Psoas muscle (tissue), 8 donors: ENCODE results near the gene PANX1. TPM values are rescaled to one million over a fixed set of nuclear protein-coding genes. Genes with fewer than 3 reads are reported as not detected.

Source experiments
- ATAC-seq, 4 donors: fragments of 200-7000 bp; cut with Tn5 transposase; one replicate each; pipeline ENCODE4 v1.9.1; 2020; ENCODE audit warnings: moderate library complexity in 3 of 4, mild to moderate bottlenecking in 2 of 4
- DNase-seq, 2 donors: peaks; one replicate each; pipeline ENCODE4 v3.0.0-alpha.2; 2020
- H3K27ac ChIP-seq: fragments of 200-600 bp; one replicate; pipeline ENCODE4 v1.8.0; 2022
- H3K27me3 ChIP-seq, 3 donors: fragments of 200-600 bp in 1 of 3; one replicate each; pipeline versions ENCODE4 v1.6.1 to v1.8.0; 2013 to 2022; ENCODE audit warnings: low read length in 2 of 3, mild to moderate bottlenecking in 2 of 3, moderate library complexity in 1 of 3; ENCODE audit not compliant: insufficient read depth in 3 of 3
- H3K36me3 ChIP-seq, 2 donors: fragments of 200-600 bp in 1 of 2; one replicate each; pipeline versions ENCODE4 v1.6.1 to v1.8.0; 2013 to 2022; ENCODE audit warnings: low read depth in 1 of 2, mild to moderate bottlenecking in 1 of 2, moderate library complexity in 1 of 2; ENCODE audit not compliant: insufficient read depth in 1 of 2
- H3K4me1 ChIP-seq: fragments of 200-600 bp; one replicate; pipeline ENCODE4 v1.8.0; 2022
- H3K4me3 ChIP-seq: fragments of 200-600 bp; one replicate; pipeline ENCODE4 v1.8.0; 2022; ENCODE audit warnings: mild to moderate bottlenecking
- H3K9me3 ChIP-seq: fragments of 200-600 bp; one replicate; pipeline ENCODE4 v1.8.0; 2022
- WGBS, 3 donors: extraction: QIAGEN DNeasy Blood & Tissue Kit; methylation state at CpG; one replicate each; pipeline versions ENCODE4 v1.1.6 to v1.1.7; 2013; 5-methylcytosine and 5-hydroxymethylcytosine counted together
- intact Hi-C, 2 donors: fragments of 100-400 bp; cut with DNase I; formaldehyde crosslinking; loops; one replicate each; pipeline versions ENCODE4 v1.11.0 to v1.14.2; 2022
- polyA plus RNA-seq, 3 donors: library from polyadenylated mRNA; stranded (reverse); fragments of 200-250 nt; gene quantifications; one replicate each; pipeline ENCODE4 v1.2.3, GENCODE V29; 2013
- total RNA-seq, 4 donors: library from RNA; stranded (reverse); fragmentation: NEBNext Ultra II Directional in 2 of 4; extraction: Animal tissue kit (Norgen Biotek cat#: 25700) in 2 of 4; gene quantifications; one replicate each; pipeline versions ENCODE4 v1.2.1 to v1.2.4, GENCODE V29; 2021 to 2023
- TF ChIP-seq, protein P1 (sequence below): fragments of 200-600 bp; IDR thresholded peaks from one replicate; pipeline ENCODE4 v1.8.0; 2022; ENCODE audit warnings: antibody characterized with exemption
- donor health status: healthy with polysubstance abuse.
- donor health status: DM: no; HTN: no; CAD: no; lungs with moderate emphysema.
- donor health status: Bipolar disorder and iron deficiency.
- donor health status: healthy.
- donor health status: DM: yes; HTN: yes; CAD: no.
- donor health status: DM: no; HTN: no; CAD: no.
- donor health status: DM: no; HTN: no; CAD: no.
- donor health status: DM: yes; HTN: yes; CAD: no.

The PANX1 gene
- total and polyA plus RNA-seq, 7 donors: 9.2 to 87.2 (median 33.5) TPM

DNA sequence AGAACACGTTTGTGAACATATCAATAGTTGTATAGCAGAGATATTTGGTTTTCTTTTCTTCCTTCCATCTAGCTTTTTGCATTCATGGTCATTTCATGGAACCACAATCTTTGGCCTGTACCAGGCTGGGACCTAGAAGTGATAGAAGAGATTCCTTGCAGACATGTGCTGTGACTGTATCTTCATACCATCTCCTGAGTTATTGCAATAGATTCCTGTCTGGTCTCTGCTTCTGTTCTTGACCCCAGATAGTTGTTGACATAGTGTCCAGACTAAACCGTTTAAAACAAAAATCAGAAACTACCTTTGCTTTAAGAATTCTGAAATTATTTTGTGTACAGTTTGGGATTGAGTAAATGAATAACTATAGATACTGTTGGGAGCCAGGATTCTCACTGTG lies 16.8 kb downstream of the PANX1 start:
- no peak overlapping the region for H3K4me3 ChIP-seq
- H3K27ac ChIP-seq: no peak overlapping the region
- H3K4me1 ChIP-seq: no peaks in the 10 kb centered on the region
- WGBS, 3 donors: 80 to 88% (median 87%) methylated on average over 2 of the region's 2 CpGs
- ATAC-seq: no peak
- intact Hi-C loops: no loop called here
- no peak for DNase-seq
- TF ChIP-seq, protein P1, sequence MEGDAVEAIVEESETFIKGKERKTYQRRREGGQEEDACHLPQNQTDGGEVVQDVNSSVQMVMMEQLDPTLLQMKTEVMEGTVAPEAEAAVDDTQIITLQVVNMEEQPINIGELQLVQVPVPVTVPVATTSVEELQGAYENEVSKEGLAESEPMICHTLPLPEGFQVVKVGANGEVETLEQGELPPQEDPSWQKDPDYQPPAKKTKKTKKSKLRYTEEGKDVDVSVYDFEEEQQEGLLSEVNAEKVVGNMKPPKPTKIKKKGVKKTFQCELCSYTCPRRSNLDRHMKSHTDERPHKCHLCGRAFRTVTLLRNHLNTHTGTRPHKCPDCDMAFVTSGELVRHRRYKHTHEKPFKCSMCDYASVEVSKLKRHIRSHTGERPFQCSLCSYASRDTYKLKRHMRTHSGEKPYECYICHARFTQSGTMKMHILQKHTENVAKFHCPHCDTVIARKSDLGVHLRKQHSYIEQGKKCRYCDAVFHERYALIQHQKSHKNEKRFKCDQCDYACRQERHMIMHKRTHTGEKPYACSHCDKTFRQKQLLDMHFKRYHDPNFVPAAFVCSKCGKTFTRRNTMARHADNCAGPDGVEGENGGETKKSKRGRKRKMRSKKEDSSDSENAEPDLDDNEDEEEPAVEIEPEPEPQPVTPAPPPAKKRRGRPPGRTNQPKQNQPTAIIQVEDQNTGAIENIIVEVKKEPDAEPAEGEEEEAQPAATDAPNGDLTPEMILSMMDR: no peak
- no peaks in the 10 kb centered on the region for H3K36me3 ChIP-seq
- no peaks in the 10 kb centered on the region for H3K27me3 ChIP-seq
- H3K9me3 ChIP-seq: no peaks in the 10 kb centered on the region

DNA sequence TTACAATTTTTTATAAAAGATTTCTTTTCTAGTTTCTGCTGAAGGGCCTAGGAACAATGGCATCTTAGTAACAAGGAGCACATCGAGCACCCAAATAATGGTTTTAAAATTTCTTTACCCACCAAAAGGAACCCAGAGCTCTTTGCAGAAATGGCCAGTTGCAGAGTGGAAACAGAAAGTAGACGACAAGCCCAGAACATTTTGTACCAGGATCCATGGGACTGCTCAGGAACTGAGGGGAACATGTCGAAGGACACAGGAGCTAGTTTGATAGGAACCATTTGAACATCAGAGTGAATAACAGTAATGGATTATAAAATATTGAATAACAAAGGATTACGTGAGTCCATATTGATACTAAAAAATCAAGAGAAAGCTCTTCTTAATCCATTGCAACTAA lies 17.3 kb downstream of the PANX1 start:
- H3K36me3 ChIP-seq: no peaks in the 10 kb centered on the region
- H3K4me3 ChIP-seq: no peak overlapping the region
- DNase-seq (no peak), ATAC-seq (no peak)
- intact Hi-C loops: no loop called here
- 67 to 89% (median 80%) methylated on average over 4 of the region's 4 CpGs for WGBS, 3 donors
- no peaks in the 10 kb centered on the region for H3K4me1 ChIP-seq
- H3K9me3 ChIP-seq: no peaks in the 10 kb centered on the region
- H3K27me3 ChIP-seq: no peaks in the 10 kb centered on the region
- no peak overlapping the region for H3K27ac ChIP-seq
- TF ChIP-seq, protein P1: no peak

- TF ChIP-seq, protein P1: no peak
- Histone ChIP-seq H3K36me3 (no peaks in the 10 kb centered on the region), H3K9me3 (no peaks in the 10 kb centered on the region), H3K4me3 (no peak overlapping the region), H3K27ac (no peak overlapping the region), H3K27me3 (no peaks in the 10 kb centered on the region), H3K4me1 (peaks cover 6% of the 10 kb centered on the region)
- intact Hi-C loops: no loop called here
- WGBS, 3 donors: 85 to 94% (median 89%) methylated on average over 9 of the region's 9 CpGs
- ATAC-seq (no peak), DNase-seq (no peak)
These were observed 18.8 kb downstream of the PANX1 start for GRCh38 chr11:94147433-94147845.

GRCh38 chr11:94148189-94148588 lies 19.5 kb downstream of the PANX1 start:
- no peaks in the 10 kb centered on the region for H3K9me3 ChIP-seq
- intact Hi-C loops: no loop called here
- H3K4me3 ChIP-seq: no peak overlapping the region
- H3K4me1 ChIP-seq: peaks cover 6% of the 10 kb centered on the region
- TF ChIP-seq, protein P1: no peak
- no peaks in the 10 kb centered on the region for H3K36me3 ChIP-seq
- DNase-seq (no peak), ATAC-seq (no peak)
- no peak overlapping the region for H3K27ac ChIP-seq
- H3K27me3 ChIP-seq: no peaks in the 10 kb centered on the region
- WGBS, 3 donors: 58 to 80% (median 77%) methylated on average over 2 of the region's 2 CpGs

DNA sequence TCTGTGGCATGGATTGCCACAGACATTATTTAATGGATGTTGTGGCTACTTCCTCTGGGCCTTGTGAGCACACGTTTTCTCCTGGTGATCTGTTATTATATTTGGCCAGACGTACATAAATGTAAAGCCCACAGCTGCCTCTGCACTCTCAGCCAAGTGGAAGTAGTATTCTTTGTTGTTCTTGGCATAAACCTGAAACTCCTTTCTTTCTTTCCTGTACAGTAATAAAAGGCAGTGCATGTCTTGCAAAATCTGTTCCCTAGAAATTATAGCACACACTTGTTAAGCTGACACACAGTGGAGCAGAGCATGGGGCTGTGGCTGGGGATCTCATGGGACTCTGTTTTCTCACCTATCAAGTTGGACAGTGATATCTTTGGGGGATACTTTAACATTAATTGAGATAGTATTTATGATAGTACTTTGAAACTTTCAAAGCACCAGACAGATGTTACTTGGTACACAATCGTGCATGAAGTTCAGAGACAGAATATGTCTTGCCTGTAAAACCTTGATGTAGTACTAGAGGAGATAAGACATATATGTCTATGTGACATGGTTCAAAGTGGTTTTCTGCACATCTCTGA lies 20.9 kb downstream of the PANX1 start:
- WGBS, 3 donors: 45 to 55% (median 50%) methylated on average over 3 of the region's 3 CpGs
- intact Hi-C loops: no loop called here
- Histone ChIP-seq H3K27ac (no peak overlapping the region), H3K27me3 (no peaks in the 10 kb centered on the region), H3K36me3 (no peaks in the 10 kb centered on the region), H3K4me1 (peaks cover 6% of the 10 kb centered on the region), H3K4me3 (no peak overlapping the region), H3K9me3 (no peaks in the 10 kb centered on the region)
- DNase-seq (no peak), ATAC-seq (no peak)
- TF ChIP-seq, protein P1: no peak
